ENCODE results near the gene ADAM12. TPM values are rescaled to one million over a fixed set of nuclear protein-coding genes. Genes with fewer than 3 reads are reported as not detected.
A peak's percentile ranks its signal among the peaks of the same experiment; 100 is the strongest.

ADAM12 gene
- polyA plus RNA-seq, 3 donors, result 0.05 TPM; not detected in 2

DNA sequence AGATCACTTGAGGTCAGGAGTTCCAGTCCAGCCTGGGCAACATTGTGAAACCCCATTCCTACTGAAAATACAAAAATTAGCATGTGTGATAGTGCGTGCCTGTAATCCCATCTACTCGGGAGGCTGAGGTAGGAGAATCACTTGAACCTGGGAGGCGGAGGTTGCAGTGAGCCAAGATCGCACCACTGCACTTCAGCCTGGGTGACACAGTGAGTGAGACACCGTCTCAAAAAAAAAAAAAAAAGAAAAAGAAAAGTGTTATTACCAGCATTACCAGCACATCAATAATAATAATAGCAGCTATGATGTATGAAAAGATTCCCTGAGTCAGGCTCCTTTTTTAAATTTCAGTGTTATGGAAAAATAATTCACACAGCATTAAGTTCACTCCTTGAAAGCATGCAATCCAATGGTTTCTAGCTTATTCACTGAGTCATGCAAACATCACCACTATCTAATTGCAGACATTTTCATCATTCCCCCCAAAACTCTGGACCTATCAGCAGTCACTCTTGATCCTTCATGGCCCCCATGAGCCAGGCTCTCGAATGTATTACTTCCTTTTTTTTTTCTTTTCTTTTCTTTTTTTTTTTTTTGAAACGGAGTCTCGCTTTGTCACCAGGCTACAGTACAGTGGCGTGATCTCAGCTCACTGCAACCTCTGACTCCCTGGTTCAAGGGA, 263.5 kb downstream of the ADAM12 start:
- Histone ChIP-seq H3K4me1 (ENCODE audit: control insufficient read depth in 1 of 2, insufficient read depth in 2 of 2, low read length in 2 of 2) (peaks cover 0 to 7% of the 10 kb centered on the region in 2 donors), H3K27ac (ENCODE audit: low read depth in 1 of 2, low read length in 2 of 2) (no peak overlapping the region), H4K20me1 (ENCODE audit: insufficient read depth, low read length) (no peaks in the 10 kb centered on the region), H3K4me2 (replicated peaks; ENCODE audit: extremely low read depth, low read length, poor library complexity, severe bottlenecking) (no peak overlapping the region), H3K79me2 (ENCODE audit: insufficient read depth, low read length) (no peaks in the 10 kb centered on the region), H3K9ac (ENCODE audit: insufficient read depth, low read length, poor library complexity, severe bottlenecking) (no peak overlapping the region), H2AFZ (ENCODE audit: insufficient read depth, low read depth, low read length, poor library complexity, severe bottlenecking) (no peak overlapping the region), H3K4me3 (replicated peaks in 1 of 3; ENCODE audit: low read depth in 2 of 3, low read length in 3 of 3) (no peak overlapping the region), H3K36me3 (replicated peaks in 1 of 2; ENCODE audit: control insufficient read depth in 1 of 2, insufficient read depth in 2 of 2, low read length in 2 of 2) (no peaks in the 10 kb centered on the region), H3K9me3 (replicated peaks in 1 of 2; ENCODE audit: control insufficient read depth in 1 of 2, insufficient read depth in 1 of 2, low read length in 2 of 2) (no peaks in the 10 kb centered on the region), H3K27me3 (ENCODE audit: control insufficient read depth in 2 of 2, insufficient read depth in 2 of 2, low read length in 2 of 2) (no peaks in the 10 kb centered on the region)
- Mint-ChIP-seq H3K27me3 (ENCODE audit: low read depth in 3 of 3) (peaks cover 1 to 2% (median 2%) of the 10 kb centered on the region in 3 donors), H3K4me1 (peaks cover 12% of the 10 kb centered on the region), H3K9me3 (peaks cover 0 to 2% (median 0%) of the 10 kb centered on the region in 7 donors), H3K27ac (no peak overlapping the region), H3K36me3 (no peaks in the 10 kb centered on the region), H3K4me3 (peak overlapping the region in 1 of 2 donors; percentile 7)
- WGBS (ENCODE audit: insufficient coverage), result no CpG with 5 or more reads among the region's 9 CpGs
- peak in 1 of 3 donors; percentile 59 for DNase-seq
- TF ChIP-seq CTCF (IDR thresholded peaks at IDR 0.05), result no peak
- intact Hi-C loops (cut with micrococcal nuclease), result no loop called here

GRCh38 chr10:126124046-126124445, 264.2 kb downstream of the ADAM12 start:
- intact Hi-C loops (cut with micrococcal nuclease), result no loop called here
- no peaks in the 10 kb centered on the region for H3K36me3 ChIP-seq (replicated peaks in 1 of 2; ENCODE audit: control insufficient read depth in 1 of 2, insufficient read depth in 2 of 2, low read length in 2 of 2)
- H4K20me1 ChIP-seq (ENCODE audit: insufficient read depth, low read length), result no peaks in the 10 kb centered on the region
- H3K4me1 ChIP-seq (ENCODE audit: control insufficient read depth in 1 of 2, insufficient read depth in 2 of 2, low read length in 2 of 2), result peaks cover 0 to 7% of the 10 kb centered on the region in 2 donors
- no peaks in the 10 kb centered on the region for H3K9me3 ChIP-seq (replicated peaks in 1 of 2; ENCODE audit: control insufficient read depth in 1 of 2, insufficient read depth in 1 of 2, low read length in 2 of 2)
- peaks cover 0 to 2% (median 2%) of the 10 kb centered on the region in 3 donors for H3K27me3 Mint-ChIP-seq (ENCODE audit: low read depth in 3 of 3)
- no peak overlapping the region for H3K4me3 ChIP-seq (replicated peaks in 1 of 3; ENCODE audit: low read depth in 2 of 3, low read length in 3 of 3)
- H3K27me3 ChIP-seq (ENCODE audit: control insufficient read depth in 2 of 2, insufficient read depth in 2 of 2, low read length in 2 of 2), result no peaks in the 10 kb centered on the region
- H2AFZ ChIP-seq (ENCODE audit: insufficient read depth, low read depth, low read length, poor library complexity, severe bottlenecking), result no peak overlapping the region
- no peak overlapping the region for H3K9ac ChIP-seq (ENCODE audit: insufficient read depth, low read length, poor library complexity, severe bottlenecking)
- no peak for DNase-seq
- no peak for TF ChIP-seq CTCF (IDR thresholded peaks at IDR 0.05)
- H3K36me3 Mint-ChIP-seq, result no peaks in the 10 kb centered on the region
- H3K4me2 ChIP-seq (replicated peaks; ENCODE audit: extremely low read depth, low read length, poor library complexity, severe bottlenecking), result no peak overlapping the region
- no peaks in the 10 kb centered on the region for H3K79me2 ChIP-seq (ENCODE audit: insufficient read depth, low read length)
- H3K9me3 Mint-ChIP-seq, result peaks cover 0 to 2% (median 0%) of the 10 kb centered on the region in 7 donors
- 83% methylated on average over 6 of the region's 7 CpGs for WGBS (ENCODE audit: insufficient coverage)
- H3K27ac Mint-ChIP-seq, result no peak overlapping the region
- no peak overlapping the region for H3K4me3 Mint-ChIP-seq
- H3K27ac ChIP-seq (ENCODE audit: low read depth in 1 of 2, low read length in 2 of 2), result no peak overlapping the region
- peaks cover 12% of the 10 kb centered on the region for H3K4me1 Mint-ChIP-seq
